ENCODE measurements around the gene SPON1. TPM values are rescaled to one million over a fixed set of nuclear protein-coding genes. Genes with fewer than 3 reads are reported as not detected.

SPON1 gene
- total and polyA plus RNA-seq, 2 of the 8 experiments (the other 6 are each of a cell fraction or from before 2014, with no cell fraction given): 1.5 to 5.4 TPM

GRCh38 chr11:14185461-14185860 is 222.9 kb downstream of the SPON1 start:
- Histone ChIP-seq H4K20me1 (replicated peaks in 1 of 2; ENCODE audit: control insufficient read depth in 1 of 2, insufficient read depth in 2 of 2, low read length in 2 of 2) (no peaks in the 10 kb centered on the region), H2BK20ac (ENCODE audit: low read length) (no peak overlapping the region), H3K79me2 (ENCODE audit: control insufficient read depth in 1 of 2, insufficient read depth in 2 of 2, low read length in 2 of 2) (no peaks in the 10 kb centered on the region), H3K27ac (ENCODE audit: low read depth, low read length) (no peak overlapping the region), H3K23me2 (ENCODE audit: low read depth, low read length) (no peaks in the 10 kb centered on the region), H3K56ac (replicated peaks; ENCODE audit: insufficient read length, low read depth, low read length) (no peak overlapping the region), H3K36me3 (ENCODE audit: control insufficient read depth in 2 of 4, insufficient read depth in 4 of 4, low read length in 3 of 4) (no peaks in the 10 kb centered on the region), H4K91ac (replicated peaks; ENCODE audit: insufficient read length, low read length) (no peak overlapping the region), H4K8ac (ENCODE audit: extremely low read depth, insufficient read depth, low read length) (no peak overlapping the region), H3K18ac (ENCODE audit: extremely low read depth, low read length) (no peak overlapping the region), H2BK12ac (ENCODE audit: low read depth, low read length) (no peak overlapping the region), H3K4me3 (ENCODE audit: extremely low read depth in 1 of 4, insufficient read depth in 2 of 4, low read depth in 3 of 4, low read length in 4 of 4) (no peak overlapping the region), H3K79me1 (ENCODE audit: low read depth, low read length) (no peaks in the 10 kb centered on the region), H3K9me3 (ENCODE audit: insufficient read depth in 2 of 2, low read depth in 1 of 2, low read length in 1 of 2) (no peaks in the 10 kb centered on the region), H2BK5ac (ENCODE audit: low read depth, low read length) (no peak overlapping the region), H3K4ac (replicated peaks; ENCODE audit: insufficient read length, low read depth, low read length) (no peak overlapping the region), H3K27me3 (replicated peaks in 1 of 4; ENCODE audit: control insufficient read depth in 3 of 4, extremely low read depth in 1 of 4, insufficient read depth in 3 of 4, low read length in 3 of 4) (no peaks in the 10 kb centered on the region), H3K4me1 (replicated peaks in 1 of 4; ENCODE audit: control insufficient read depth in 3 of 4, insufficient read depth in 4 of 4, low read length in 3 of 4) (peaks cover 0 to under 1% (median 0%) of the 10 kb centered on the region in 4 experiments; a peak in 1 of 7 replicates), H3K4me2 (ENCODE audit: insufficient read depth in 1 of 2, low read depth in 2 of 2, low read length in 2 of 2) (no peak overlapping the region), H2BK15ac (ENCODE audit: low read length) (no peak overlapping the region), H3K9ac (replicated peaks in 1 of 4; ENCODE audit: extremely low read depth in 1 of 4, low read depth in 3 of 4, low read length in 3 of 4) (no peak overlapping the region), H2BK120ac (replicated peaks; ENCODE audit: low read depth, low read length) (no peak overlapping the region), H3K14ac (ENCODE audit: insufficient read length) (no peak overlapping the region), H2AK5ac (ENCODE audit: low read depth, low read length) (no peak overlapping the region), H4K5ac (ENCODE audit: insufficient read length, low read depth, low read length) (no peak overlapping the region), H2AFZ (ENCODE audit: low read length) (no peak overlapping the region), H3K23ac (ENCODE audit: insufficient read length) (no peak overlapping the region)
- WGBS, 2 experiments (ENCODE audit: extremely low coverage in 1 of 2, insufficient coverage in 1 of 2, insufficient read length in 1 of 2, insufficient replicate concordance in 2 of 2, low coverage in 1 of 2, low lambda C conversion rate in 2 of 2, missing lambda C conversion rate in 1 of 2): 82% methylated on average over 1 of the region's 1 CpG; no CpG with 5 or more reads in 1 of the 2 experiments
- CTCF ChIA-PET (ENCODE audit: partially characterized antibody): interaction anchor here (1.5 kb wide), 2 partner anchors 12 to 13 kb away, joined by 3 read pairs; no protein-coding TSS in a partner anchor
- DNase-seq (ENCODE audit: low read depth in 1 of 2, low spot score in 2 of 2): no peak
- FAIRE-seq: no peak
- POLR2A ChIA-PET (ENCODE audit: partially characterized antibody): no interaction called here
- no peak for TF ChIP-seq RFX5 (IDR thresholded peaks at IDR 0.05; ENCODE audit: borderline replicate concordance, low read depth, low read length)
- TF ChIP-seq, protein P1, sequence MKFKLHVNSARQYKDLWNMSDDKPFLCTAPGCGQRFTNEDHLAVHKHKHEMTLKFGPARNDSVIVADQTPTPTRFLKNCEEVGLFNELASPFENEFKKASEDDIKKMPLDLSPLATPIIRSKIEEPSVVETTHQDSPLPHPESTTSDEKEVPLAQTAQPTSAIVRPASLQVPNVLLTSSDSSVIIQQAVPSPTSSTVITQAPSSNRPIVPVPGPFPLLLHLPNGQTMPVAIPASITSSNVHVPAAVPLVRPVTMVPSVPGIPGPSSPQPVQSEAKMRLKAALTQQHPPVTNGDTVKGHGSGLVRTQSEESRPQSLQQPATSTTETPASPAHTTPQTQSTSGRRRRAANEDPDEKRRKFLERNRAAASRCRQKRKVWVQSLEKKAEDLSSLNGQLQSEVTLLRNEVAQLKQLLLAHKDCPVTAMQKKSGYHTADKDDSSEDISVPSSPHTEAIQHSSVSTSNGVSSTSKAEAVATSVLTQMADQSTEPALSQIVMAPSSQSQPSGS (IDR thresholded peaks at IDR 0.05; ENCODE audit: low read length): no peak
- TF ChIP-seq CHD2 (IDR thresholded peaks at IDR 0.05; ENCODE audit: low read length): no peak
- no peak for TF ChIP-seq PHF8 (conservative IDR thresholded peaks at IDR 0.05; ENCODE audit: low read depth, low read length)
- TF ChIP-seq TCF12 (IDR thresholded peaks at IDR 0.05; ENCODE audit: low read depth, low read length): no peak
- no peak for TF ChIP-seq SUZ12 (IDR thresholded peaks at IDR 0.05; ENCODE audit: low read length)
- no peak for TF ChIP-seq TAF1 (IDR thresholded peaks at IDR 0.05; ENCODE audit: low read depth, low read length)
- TF ChIP-seq NRF1 (IDR thresholded peaks at IDR 0.05; ENCODE audit: low read depth, low read length): no peak
- no peak for TF ChIP-seq ASH2L (IDR thresholded peaks at IDR 0.05; ENCODE audit: low read length)
- no peak for TF ChIP-seq POU5F1 (IDR thresholded peaks at IDR 0.05; ENCODE audit: low read depth, low read length)
- no peak for TF ChIP-seq EZH2 (IDR thresholded peaks at IDR 0.05; ENCODE audit: low read depth, low read length, severe bottlenecking)
